Measurements from ENCODE around the gene HIGD2A.
A peak's percentile ranks its signal among the peaks of the same experiment; 100 is the strongest.

- no peak for TF ChIP-seq JUNB (CRISPR knock-in tag; conservative IDR thresholded peaks at IDR 0.05)
- TF ChIP-seq POLR2AphosphoS5 (IDR thresholded peaks at IDR 0.05; ENCODE audit: control insufficient read depth, insufficient read depth, low read depth, low read length): no peak
- TF ChIP-seq TEAD1 (CRISPR knock-in tag; IDR thresholded peaks at IDR 0.05): no peak
- no peak for TF ChIP-seq NCOA4 (IDR thresholded peaks at IDR 0.05; ENCODE audit: partially characterized antibody)
- TF ChIP-seq CBX1 (IDR thresholded peaks at IDR 0.05; ENCODE audit: low read depth): no peak
- TF ChIP-seq GATAD2A (IDR thresholded peaks at IDR 0.05): no peak
- TF ChIP-seq ZNF589 (CRISPR knock-in tag; IDR thresholded peaks at IDR 0.05; ENCODE audit: low read depth): no peak
- no peak for TF ChIP-seq POLR2A (conservative IDR thresholded peaks at IDR 0.05)
- no peak for TF ChIP-seq REST (IDR thresholded peaks at IDR 0.05; ENCODE audit: borderline replicate concordance)
- TF ChIP-seq REST (CRISPR knock-in tag; IDR thresholded peaks at IDR 0.05; ENCODE audit: low read depth): no peak
- no peak for TF ChIP-seq BDP1 (IDR thresholded peaks at IDR 0.05; ENCODE audit: insufficient read depth, insufficient read length)
- 0 out of 2 replicates have a peak, but pooled peaks have one; percentile 15 for TF ChIP-seq ZSCAN29 (IDR thresholded peaks at IDR 0.05)
- no peak for TF ChIP-seq NEUROD1 (IDR thresholded peaks at IDR 0.05; ENCODE audit: borderline replicate concordance, low read depth, low read length, partially characterized antibody)
- no peak for TF ChIP-seq ATF3 (IDR thresholded peaks at IDR 0.05)
- TF ChIP-seq ATF3 (CRISPR knock-in tag; conservative IDR thresholded peaks at IDR 0.05): no peak
Observed at GRCh38 chr5:176388003-176388443, 528 bp upstream of the HIGD2A start.
